Endothelial cell of hepatic sinusoid (primary cell): Measurements from ENCODE around the gene CS.
"Not testable (repeated sequence)": the region's sequence is repeated elsewhere in the genome, so short reads cannot be mapped to it uniquely, and the experiment has no call there.

Experiments used
- in situ Hi-C: cut with HindIII; loops from 2 replicates; pipeline ENCODE4 v1.10.0; 2017; ENCODE audit warnings: low sequenced_read_pairs

Gene CS

GRCh38 chr12:56299853-56300643 is at the start of gene CS:
Gene CS, minus strand, starts transcription at chr12:56300330. Its CDS starts 129 bp downstream, at chr12:56300201.
- in situ Hi-C loops, result no loop called here

GRCh38 chr12:56348776-56349175 is 48.6 kb upstream of the CS start:
- in situ Hi-C loops, result loop anchor here (5.0 kb wide), 1 partner anchor 59 kb away; no protein-coding TSS in a partner anchor

- in situ Hi-C loops, result loop anchor here (5.0 kb wide), 1 partner anchor 60 kb away; no protein-coding TSS in a partner anchor
Measured at GRCh38 chr12:56347255-56347654, 47.1 kb upstream of the CS start.

- in situ Hi-C loops, result loop anchor here (5.0 kb wide), 1 partner anchor 61 kb away; no protein-coding TSS in a partner anchor
Measured at GRCh38 chr12:56346675-56347074, 46.5 kb upstream of the CS start.

- in situ Hi-C loops, result not testable (repeated sequence)
Measured at GRCh38 chr12:56342290-56342689, 42.2 kb upstream of the CS start.

- in situ Hi-C loops, result no loop called here
Measured at GRCh38 chr12:56341616-56342015, 41.5 kb upstream of the CS start.

- in situ Hi-C loops, result no loop called here
Measured at GRCh38 chr12:56339158-56339422, 39.0 kb upstream of the CS start.

GRCh38 chr12:56338308-56339157 is 38.4 kb upstream of the CS start, which contains the start of gene IL23A:
Gene IL23A, plus strand, starts transcription at chr12:56338884. Its CDS starts 161 bp downstream, at chr12:56339045.
- in situ Hi-C loops, result no loop called here

GRCh38 chr12:56337753-56338251 is 37.7 kb upstream of the CS start:
- in situ Hi-C loops, result no loop called here

- in situ Hi-C loops, result no loop called here
Measured at GRCh38 chr12:56336361-56337167, 36.4 kb upstream of the CS start.

- in situ Hi-C loops, result not testable (repeated sequence)
Measured at GRCh38 chr12:56335527-56335926, 35.4 kb upstream of the CS start.

- in situ Hi-C loops, result no loop called here
Measured at GRCh38 chr12:56334490-56334793, 34.3 kb upstream of the CS start.

- in situ Hi-C loops, result no loop called here
Measured at GRCh38 chr12:56333679-56334489, 33.8 kb upstream of the CS start, which contains the start of gene PAN2. Gene PAN2, minus strand, starts transcription at chr12:56334000. Its CDS starts 906 bp downstream, at chr12:56333094.

- in situ Hi-C loops, result no loop called here
Measured at GRCh38 chr12:56333197-56333678, 33.1 kb upstream of the CS start.

GRCh38 chr12:56332512-56333196 is 32.5 kb upstream of the CS start:
- in situ Hi-C loops, result no loop called here

GRCh38 chr12:56330936-56331490 is 30.9 kb upstream of the CS start:
- in situ Hi-C loops, result no loop called here

GRCh38 chr12:56326533-56326932 is 26.4 kb upstream of the CS start:
- in situ Hi-C loops, result no loop called here

GRCh38 chr12:56326126-56326525 is 26.0 kb upstream of the CS start:
- in situ Hi-C loops, result no loop called here

- in situ Hi-C loops, result no loop called here
Measured at GRCh38 chr12:56324206-56324605, 24.1 kb upstream of the CS start.
